Stimulated activated CD8-positive, alpha-beta memory T cell treated with anti-CD3 and anti-CD28 coated beads, Interleukin-12 subunit alpha, Interleukin-12 subunit beta, amount 100 ng/mL, for 1 hour (primary cell): ENCODE results near the gene TM7SF2.
A peak's percentile ranks its signal among the peaks of the same experiment; 100 is the strongest.
"Not testable (repeated sequence)": the region's sequence is repeated elsewhere in the genome, so short reads cannot be mapped to it uniquely, and the experiment has no call there.

ENCODE experiments used
- DNase-seq: peaks from one replicate; pipeline ENCODE4 v3.0.0-alpha.2; 2020; ENCODE audit warnings: low read depth

TM7SF2 gene

DNA sequence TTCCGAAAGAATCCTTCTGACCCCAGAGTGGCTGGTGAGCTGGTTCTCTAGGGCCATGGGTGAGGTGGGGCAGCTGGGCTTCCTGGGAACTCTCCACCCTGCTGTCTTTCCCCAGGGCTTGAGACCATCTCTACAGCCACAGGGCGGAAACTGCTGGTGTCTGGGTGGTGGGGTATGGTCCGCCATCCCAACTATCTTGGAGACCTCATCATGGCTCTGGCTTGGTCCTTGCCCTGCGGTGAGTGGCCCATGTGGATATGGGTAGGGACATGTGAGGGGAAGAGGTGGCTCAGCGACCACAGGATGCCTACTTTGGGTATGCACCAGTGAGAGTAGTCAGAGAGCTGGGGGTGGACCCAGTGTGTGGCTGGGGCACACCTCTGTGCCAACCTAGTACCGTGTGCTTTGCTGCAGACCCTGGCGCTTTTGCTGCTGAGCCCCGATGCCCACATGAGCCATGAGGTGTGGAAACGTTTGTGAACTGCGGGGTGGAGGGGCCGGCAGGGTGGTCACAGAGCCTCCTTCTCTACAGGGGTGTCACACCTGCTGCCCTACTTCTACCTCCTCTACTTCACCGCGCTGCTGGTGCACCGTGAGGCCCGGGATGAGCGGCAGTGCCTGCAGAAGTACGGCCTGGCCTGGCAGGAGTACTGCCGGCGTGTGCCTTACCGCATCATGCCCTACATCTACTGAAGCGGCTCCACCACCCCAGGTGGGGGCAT, 3.9 kb downstream of the TM7SF2 start:
- DNase-seq, result no peak

DNA sequence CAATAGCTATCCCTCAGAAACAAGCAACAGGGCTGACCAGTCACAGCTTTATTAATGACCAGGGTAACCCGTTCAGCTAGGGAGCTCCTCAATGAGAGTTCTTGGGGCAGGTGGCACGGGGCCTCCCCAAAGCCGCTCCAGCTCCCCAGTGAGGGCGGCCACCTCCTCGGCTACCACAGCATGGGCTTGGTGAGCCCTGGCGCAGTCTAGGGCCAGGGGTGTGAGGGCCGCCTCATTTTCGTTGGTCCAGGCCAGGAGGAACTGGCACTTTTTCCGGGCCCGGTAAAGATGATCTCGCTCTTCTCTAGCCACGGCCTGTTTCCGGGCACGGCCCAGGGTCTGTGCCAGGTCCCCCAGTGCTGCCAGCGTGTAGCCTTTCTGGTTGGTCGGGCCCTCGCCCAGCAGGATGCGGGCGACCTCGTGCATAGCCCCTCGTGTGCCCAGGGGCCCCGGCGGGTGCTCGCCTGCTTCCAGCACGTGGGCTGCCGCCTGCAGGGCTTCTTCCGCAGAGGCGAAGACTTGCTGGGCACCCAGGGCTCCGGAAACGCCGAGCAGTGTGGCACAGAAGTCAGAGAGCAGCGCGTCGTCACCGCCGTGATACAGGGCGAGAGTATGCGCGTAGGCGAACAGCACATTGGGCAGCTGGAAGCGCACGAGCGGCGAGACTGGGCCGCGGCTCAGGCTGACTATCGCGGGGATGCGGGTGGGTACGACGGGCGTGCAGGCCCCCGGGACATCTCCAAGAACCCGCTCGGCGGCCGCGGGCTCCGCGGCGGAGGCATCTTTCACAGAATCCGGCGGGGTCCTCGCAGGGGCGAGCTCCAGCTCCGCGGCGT, 4.9 kb downstream of the TM7SF2 start:
- no peak for DNase-seq

DNA sequence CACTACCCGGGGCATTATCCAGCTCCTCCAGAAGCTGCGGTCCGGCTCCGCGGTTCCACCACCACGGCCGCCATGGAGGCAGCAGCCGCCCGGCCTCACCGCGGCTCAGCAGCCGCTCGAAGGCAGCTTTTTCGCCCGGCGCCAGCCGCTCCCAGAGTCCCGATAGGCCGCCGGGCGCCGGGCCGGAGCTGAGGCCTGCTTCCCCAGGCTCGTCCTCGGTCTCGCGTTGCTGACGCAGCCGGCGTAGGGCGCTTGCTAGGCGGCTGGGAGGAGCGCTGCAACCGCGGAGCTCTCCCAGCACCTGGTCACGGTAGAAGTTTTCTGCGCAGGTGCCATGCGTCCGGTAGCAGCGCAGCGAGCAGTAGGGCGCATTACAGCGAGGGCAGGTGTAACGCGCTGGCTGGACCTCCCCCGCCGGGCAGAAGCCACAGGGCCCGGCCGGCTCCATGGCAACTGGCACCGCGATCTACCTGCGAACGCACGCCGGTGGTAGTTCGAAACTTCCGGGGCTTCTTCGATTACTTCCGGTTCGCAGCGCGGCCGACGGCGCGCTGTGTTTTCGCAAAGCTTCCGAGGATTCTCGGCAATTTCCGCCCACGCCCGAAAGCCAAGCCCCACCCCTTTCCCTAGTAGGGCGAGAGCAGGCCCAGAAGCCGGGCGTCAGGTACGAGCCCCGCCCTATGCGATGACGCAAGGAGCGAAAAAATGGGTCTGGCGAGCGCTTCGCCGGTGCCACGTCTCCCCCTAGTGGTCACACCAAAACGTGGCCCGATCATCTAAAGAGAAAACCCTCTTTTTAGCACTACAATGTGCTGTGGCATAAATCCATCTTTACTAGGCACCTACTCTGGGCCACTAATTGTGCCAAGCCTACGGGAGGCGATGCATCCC, 5.8 kb downstream of the TM7SF2 start, which contains the start of gene ZNHIT2:
TSS of gene ZNHIT2 (minus strand) at position 496 of the 891 bp plus-strand sequence. CDS start at position 448, 48 bp downstream.
- peak; percentile 100 for DNase-seq

DNA sequence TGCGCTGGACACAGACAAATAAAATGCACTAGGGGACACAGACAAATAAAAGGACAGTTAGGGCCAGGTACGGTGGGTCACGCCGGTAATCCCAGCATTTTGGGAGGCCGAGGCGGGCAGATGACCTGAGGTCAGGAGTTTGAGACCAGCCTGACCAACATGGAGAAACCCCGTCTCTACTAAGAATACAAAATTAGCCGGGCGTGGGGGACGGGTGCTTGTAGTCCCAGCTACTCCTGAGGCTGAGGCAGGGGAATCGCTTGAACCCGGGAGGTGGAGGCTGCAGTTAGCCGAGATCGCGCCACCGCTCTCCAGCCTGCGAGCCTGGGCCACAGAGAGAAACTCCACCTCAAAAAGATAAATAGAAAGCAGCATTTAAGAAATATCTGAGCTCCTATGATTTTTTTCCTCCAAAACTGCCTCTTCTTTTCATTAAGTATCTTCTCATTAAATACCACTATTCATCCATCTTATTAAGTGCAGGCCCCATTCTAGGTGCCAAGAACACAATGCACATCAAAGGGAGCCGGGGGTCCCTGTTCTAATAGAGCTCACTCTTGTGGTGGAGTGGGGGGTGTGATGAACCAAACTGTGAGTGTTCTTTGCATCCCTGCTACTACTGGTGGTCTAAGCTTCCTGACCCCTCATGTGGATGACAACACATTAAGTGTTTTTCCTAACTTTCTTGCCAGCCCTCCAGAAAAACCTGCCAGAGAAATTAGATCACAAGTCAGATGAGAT, 6.6 kb downstream of the TM7SF2 start:
- no peak for DNase-seq

DNA sequence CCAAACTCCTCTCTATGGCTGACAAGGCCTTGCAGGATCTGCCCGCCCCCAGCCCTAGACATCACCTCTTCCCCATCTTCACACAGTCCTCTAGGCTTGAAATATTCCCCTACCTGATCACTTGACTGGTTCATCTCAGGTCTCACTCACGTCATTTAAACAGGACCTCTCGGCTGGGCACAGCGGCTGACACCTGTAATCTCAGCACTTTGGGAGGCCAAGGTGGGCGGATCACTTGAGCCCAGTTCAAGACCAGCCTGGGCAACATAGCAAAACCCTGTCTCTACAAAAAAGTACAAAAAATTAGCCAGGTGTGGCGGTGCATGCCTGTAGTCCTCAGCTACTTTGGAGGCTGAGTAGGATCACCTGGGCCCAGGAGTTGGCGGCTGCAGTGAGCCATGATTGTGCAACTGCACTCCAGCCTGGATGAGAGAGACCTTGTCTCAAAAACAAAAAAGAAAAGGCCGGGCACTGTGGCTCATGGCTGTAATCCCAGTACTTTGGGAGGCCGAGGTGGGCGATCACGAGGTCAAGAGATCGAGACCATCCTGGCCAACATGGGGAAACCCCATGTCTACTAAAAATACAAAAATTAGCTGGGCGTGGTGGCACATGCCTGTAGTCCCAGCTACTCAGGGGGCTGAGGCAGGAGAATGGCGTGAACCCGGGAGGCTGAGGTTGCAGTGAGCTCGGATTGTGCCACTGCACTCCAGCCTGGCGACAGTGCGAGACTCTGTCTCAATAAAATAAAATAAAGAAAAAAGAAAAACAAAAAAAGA, 7.4 kb downstream of the TM7SF2 start:
- not testable (repeated sequence) for DNase-seq

DNA sequence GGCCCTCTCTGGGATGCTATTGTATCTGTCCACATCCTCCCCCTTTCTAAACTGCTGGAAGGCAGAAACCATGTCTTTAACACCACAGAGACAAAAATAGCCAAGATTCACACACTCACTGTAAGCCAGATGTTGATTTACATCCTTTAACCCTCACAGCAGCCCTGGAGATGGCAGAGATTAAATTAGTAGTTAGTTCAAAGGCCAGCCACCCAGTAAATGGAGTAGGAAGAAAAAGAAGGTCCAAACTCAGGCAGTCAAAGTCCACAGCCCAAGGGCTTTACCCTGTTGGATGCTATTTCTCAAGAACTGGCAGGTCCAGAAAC, 8.0 kb downstream of the TM7SF2 start:
- DNase-seq, result no peak

DNA sequence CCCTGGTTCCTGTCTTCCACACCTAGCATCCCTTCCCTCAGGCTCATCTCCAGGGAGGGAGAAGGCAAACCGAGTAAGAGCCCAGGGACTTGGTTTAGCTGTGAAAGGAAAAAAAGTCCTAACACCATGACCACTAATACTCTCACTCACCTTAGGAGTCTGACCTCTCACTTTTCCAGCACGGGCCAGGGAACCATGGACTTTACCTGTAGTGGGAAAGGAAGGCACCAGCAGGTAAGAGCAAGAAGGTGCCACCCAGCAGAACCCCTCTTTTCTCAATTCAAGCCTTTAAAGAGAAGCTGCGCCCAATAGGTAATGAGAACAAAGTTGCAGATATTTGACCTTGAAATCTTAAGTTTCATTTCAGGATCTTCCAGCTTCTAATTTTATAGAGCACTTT, 9.2 kb downstream of the TM7SF2 start:
- no peak for DNase-seq

DNA sequence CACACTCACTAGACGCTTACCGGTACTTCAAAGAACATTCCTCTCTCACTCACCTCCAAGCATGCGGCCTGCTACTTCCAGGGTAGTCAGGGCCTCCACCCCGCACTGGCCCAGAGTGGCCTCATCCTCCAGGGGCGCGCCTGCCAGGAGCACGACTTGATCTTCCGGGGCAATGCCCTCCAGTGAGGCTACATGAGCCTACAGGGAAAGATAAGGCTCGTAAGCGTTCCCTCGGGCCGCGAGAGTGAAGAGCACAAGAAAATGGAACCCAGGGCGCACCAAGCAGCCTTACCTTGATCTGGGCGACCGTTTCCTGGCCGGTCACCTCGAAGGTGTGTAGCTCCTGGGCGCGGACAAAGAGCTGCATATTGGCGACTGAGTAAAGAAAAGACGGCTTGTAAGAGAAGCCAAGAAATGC, 9.8 kb downstream of the TM7SF2 start:
- DNase-seq, result no peak

DNA sequence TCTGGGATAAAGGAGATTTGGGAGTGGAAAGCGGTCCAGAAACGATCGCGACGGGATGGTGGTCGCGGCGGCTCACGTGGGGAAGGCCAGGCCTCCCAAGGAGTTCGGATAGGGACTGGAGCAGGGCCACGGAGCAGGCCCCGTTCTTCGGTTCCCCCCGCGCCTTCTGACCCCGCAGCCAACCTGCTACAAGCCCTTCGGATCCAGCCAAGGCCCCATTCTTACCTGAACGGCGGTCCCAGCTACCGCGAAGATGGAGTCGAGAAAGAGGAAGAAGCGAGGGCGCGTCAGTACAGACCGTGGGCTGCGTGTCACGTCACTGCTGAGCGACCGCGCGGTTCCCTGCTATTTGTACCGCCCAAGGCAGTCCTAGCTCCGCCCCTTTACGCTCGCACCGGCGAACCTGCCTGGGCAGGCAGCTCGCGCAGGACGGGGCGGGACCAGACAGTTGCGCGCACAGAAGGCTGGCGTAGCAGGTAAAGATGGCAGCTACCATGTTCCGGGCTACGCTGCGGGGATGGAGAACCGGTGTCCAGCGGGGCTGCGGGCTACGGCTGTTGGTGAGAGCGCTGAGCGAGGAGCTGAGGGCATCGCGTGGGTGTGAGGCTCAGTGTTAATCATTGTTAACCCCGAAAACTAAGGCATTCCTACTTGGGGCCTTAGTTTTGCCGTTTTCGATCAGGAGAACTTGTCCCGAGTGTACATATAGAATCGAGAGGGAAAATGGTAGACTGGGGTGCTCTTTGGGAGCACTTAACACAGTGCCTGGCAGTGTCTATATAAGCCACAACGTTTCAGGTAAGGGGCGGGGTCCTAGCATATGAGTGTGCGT, 10.4 kb downstream of the TM7SF2 start, which contains the start of the genes FAU and MRPL49:
TSS of gene FAU (minus strand) at position 270 of the 832 bp plus-strand sequence. CDS start 321 bp downstream, outside the sequence.
TSS of gene MRPL49 (plus strand) at position 457 of the 832 bp plus-strand sequence. CDS start at position 483, 26 bp downstream.
- peak; percentile 98 for DNase-seq

DNA sequence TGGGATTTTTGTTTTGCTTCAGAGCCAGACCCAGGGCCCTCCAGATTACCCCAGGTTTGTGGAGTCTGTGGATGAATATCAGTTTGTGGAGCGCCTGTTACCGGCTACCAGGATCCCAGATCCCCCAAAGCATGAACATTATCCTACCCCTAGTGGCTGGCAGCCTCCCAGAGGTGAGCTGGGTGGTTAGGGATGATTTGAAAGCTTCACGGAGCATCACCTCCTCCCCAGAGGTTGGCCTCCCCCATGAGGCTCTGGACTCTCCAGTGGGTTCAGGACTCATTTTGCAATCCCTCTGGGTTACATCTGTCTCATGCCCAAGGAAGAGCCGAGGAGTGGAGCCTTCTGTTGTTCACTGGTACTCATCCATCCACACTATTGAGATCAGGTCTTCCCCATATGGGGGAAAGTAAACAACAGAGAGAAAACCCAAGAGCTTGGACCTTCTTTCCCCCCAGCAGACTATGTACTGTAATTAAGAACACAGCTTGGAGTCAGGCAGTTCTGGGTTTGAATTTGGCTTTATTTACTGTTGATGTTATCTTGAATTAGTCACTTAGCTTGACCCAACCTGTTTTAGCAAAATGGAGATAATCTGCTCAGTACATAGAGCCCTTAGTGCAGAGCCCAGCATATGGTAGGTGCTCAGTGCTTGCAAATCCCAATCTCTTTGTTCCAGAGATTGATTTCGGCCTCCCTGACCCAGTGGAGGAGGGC, 13.0 kb downstream of the TM7SF2 start:
- DNase-seq, result no peak

DNA sequence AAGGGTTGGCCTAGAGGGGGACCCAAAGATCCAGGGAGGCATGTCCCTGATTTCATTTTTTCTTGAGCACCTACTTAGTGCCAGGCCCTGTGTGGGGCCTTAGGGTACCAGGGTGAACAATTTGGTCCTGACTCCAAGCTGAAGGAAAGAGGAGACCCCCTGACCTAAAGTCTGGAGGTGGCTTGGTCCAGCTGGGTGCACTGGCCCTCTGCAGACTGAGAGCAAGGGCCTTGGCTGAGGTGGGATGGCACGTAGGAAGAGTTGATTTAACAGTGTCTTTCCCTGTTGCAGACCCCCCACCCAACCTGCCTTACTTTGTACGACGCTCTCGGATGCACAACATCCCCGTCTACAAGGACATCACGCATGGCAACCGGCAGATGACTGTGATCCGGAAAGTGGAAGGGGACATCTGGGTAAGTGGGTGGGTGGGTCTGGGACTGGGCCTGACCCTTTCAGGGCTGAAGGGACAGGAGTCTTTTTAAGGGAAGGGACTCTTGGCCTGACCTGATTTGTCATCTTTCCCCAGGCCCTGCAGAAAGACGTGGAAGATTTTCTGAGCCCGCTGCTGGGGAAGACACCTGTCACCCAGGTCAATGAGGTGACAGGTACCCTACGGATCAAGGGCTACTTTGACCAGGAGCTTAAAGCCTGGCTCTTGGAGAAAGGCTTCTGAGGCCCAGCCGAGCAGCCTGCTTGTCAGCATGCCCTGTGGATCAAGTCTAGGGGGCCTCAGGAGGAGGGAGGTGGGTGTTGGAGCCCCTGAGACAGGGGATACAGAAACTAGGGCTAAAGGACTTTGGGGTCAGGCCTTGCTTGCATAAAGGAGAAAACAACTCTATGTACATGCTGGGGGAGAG, 13.8 kb downstream of the TM7SF2 start:
- DNase-seq, result no peak

DNA sequence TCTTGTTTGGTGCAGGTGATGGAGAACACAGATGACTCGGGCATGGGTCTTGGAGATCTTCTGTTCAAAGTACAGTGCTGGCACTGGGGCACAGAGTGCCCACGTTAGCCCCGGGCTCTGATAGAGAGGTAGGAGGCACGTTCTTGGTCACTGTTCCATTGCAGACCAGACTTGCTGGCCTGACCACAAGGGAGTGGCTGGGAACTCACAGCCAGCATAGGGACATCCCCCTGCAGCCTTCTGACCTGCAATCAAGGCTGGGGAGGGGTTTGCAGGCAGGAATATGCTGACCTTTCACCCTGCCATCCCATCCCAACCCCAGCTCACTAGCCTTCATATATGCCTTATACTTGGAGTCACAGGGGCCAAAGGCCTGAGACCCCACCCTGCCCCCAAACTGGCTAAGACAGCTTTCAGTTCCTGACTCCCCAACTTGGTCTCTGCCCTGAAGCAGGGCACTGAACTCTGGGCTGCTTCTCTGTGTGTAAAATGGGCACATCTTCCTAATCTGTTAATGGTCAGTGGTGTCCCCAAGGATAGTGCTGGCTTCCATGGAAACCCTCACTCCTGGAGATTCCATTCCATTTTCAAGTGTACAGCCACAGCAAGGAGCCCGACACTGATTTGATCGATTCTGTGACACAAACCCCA, 15.1 kb downstream of the TM7SF2 start:
- no peak for DNase-seq

DNA sequence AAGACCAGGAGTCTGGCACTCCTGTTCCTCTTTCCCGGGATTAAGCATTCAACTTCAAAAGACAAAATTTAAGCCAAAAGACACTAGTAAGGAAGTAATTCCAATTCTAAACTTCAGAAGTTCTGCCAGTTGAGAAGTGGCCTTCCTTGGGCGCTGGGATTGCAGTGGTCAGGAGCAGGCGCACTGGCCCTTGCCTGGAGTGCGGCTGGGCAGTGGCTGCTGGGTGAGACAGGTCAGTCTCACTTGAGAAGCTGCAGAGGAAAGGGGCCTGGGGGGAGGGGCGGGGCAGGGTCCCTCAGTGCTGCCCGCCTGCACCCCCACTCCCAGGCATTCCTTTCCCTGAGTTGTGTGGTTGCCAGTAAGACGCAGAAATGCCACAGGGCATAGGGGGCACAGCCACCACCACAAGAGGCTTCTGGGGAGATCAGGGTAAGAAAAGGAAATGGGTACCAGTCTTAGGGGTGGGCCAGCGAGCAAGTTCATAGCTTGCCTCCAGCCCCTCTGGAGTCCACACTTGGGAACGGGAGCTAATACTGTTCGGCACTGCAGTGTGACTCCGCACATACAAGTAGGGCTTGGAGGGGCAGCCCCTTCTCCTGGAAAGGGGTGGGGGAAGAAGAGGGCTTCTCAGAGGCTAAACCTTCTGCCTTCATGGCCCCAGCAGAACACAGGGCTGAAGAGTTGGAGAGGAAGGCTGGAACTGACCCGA, 16.0 kb downstream of the TM7SF2 start:
- no peak for DNase-seq

DNA sequence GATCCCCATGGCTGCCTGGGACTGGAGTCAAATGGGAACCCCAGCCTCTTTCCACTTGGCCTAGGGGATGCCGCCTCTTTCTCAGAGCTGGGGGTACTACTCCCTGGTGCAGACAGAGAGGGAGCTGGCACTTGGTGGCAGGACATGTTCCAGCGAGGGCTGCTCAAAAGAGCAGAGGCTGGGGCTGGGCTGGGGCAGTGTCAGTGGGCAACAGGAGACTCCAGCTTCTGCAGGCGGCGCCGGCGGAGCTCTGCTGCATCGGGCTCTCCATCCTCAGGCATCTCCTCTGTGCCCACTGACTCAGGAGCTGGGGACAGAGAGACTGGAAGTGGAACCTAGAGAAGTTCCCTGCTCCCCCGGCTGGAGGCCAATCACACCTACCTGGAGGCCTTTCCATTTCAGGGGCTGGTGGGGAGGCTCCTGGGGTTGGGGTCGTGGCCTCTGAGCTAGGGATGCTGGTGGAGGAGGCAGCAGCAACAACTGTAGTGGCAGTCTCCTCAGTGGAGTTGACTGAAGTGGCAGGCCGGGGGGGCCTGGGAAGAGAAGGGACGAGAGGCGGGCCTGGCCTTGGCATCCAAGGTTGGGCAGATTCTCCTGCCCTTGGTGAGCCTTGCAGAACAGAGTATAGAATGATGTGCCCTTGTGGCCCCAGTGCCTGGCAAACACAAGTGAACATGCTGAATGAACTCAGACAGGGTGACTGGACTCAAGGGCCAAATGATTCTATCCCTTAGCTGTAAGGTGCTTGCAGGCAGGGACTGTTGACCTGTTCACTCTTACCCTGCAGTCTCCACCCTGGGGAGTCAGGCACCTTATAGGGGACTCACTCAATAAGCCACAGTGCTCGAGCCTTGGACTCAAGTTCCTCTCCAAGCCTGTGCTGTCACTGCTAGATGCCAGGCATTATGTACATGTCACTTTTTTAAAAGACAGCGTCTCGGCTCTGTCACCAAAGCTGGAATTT, 16.8 kb downstream of the TM7SF2 start:
- no peak for DNase-seq

DNA sequence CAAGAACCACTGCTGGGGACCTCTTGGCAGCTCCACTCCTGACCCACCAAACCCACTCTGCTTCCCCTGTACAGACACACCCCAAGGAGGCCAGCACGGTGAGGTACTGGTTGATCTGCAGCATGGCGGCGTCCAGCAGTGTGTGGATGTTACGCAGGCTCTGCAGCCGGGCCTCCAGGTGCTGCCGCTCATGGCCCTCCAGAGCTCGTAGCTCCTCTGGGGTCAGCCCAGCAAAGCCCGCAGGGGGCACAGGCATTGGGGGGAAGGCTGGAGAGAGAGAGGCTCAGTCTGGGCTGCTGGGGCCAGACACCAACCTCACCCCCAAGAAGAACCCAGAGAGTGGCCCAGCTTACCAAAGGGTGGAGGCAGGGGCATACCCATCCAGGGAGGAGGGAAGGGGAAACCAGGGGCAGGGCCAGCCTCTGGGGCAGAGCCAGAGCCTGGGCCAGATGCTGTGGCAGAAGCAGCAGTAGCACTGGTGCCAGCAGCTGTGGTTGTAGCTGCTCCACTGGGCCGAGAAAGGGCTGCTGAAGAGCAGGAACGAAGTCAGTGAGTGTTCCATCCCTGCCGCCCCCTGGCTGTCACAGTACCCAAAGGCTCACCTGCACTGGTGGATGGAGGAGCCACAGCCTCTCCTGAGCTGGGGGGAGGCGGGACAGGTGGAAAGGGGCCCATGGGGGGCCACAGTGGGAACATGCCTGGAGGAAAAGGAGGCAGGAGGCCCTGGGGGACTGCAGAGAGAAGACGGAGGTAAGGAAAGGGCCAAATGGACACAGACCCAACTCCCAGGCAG, 18.2 kb downstream of the TM7SF2 start:
- no peak for DNase-seq
